ENCODE measurements around the gene CLBA1. TPM values are rescaled to one million over a fixed set of nuclear protein-coding genes. Genes with fewer than 3 reads are reported as not detected.

CLBA1 gene
- total RNA-seq, 1 donor from 2014 or later, result 2.4 TPM

GRCh38 chr14:104978746-104979691 lies 6.6 kb upstream of the CLBA1 start:
- Histone ChIP-seq H3K9me3 (replicated peaks) (no peaks in the 10 kb centered on the region), H3K4me1 (peaks cover 58% of the 10 kb centered on the region), H3K27ac (replicated peaks) (no peak overlapping the region), H3K4me3 (peak overlapping the region; percentile 69), H3K36me3 (no peaks in the 10 kb centered on the region), H3K27me3 (ENCODE audit: low read depth) (peaks cover 33% of the 10 kb centered on the region)
- no peak for DNase-seq
- no peak for TF ChIP-seq CTCF (IDR thresholded peaks at IDR 0.05; ENCODE audit: borderline replicate concordance)
- intact Hi-C loops (cut with micrococcal nuclease), result loop anchor here (10.0 kb wide), 1 partner anchor 56 kb away; no protein-coding TSS in a partner anchor

- peak; percentile 69 for DNase-seq
Observed at GRCh38 chr14:104979758-104980610, 5.6 kb upstream of the CLBA1 start.

GRCh38 chr14:104980611-104981531 lies 4.7 kb upstream of the CLBA1 start:
- no peak for DNase-seq
- H3K36me3 ChIP-seq, result no peaks in the 10 kb centered on the region
- intact Hi-C loops (cut with micrococcal nuclease), result no loop called here
- H3K4me3 ChIP-seq, result no peak overlapping the region
- TF ChIP-seq CTCF (IDR thresholded peaks at IDR 0.05; ENCODE audit: borderline replicate concordance), result no peak
- peaks cover 42% of the 10 kb centered on the region for H3K4me1 ChIP-seq
- H3K9me3 ChIP-seq (replicated peaks), result no peaks in the 10 kb centered on the region
- H3K27ac ChIP-seq (replicated peaks), result peak overlapping the region; percentile 18
- H3K27me3 ChIP-seq (ENCODE audit: low read depth), result peaks cover 19% of the 10 kb centered on the region

More at GRCh38 chr14:104979758-104980610, 5.6 kb upstream of the CLBA1 start:
- Histone ChIP-seq H3K9me3 (replicated peaks) (no peaks in the 10 kb centered on the region), H3K27ac (replicated peaks) (peak overlapping the region; percentile 18), H3K27me3 (ENCODE audit: low read depth) (peaks cover 28% of the 10 kb centered on the region), H3K36me3 (no peaks in the 10 kb centered on the region), H3K4me3 (no peak overlapping the region), H3K4me1 (peaks cover 48% of the 10 kb centered on the region)
- intact Hi-C loops (cut with micrococcal nuclease), result loop anchor here (10.0 kb wide), 1 partner anchor 55 kb away; no protein-coding TSS in a partner anchor
- TF ChIP-seq CTCF (IDR thresholded peaks at IDR 0.05; ENCODE audit: borderline replicate concordance), result no peak

GRCh38 chr14:104981699-104982541 lies 3.7 kb upstream of the CLBA1 start:
- TF ChIP-seq CTCF (IDR thresholded peaks at IDR 0.05; ENCODE audit: borderline replicate concordance), result no peak
- Histone ChIP-seq H3K9me3 (replicated peaks) (no peaks in the 10 kb centered on the region), H3K36me3 (no peaks in the 10 kb centered on the region), H3K27ac (replicated peaks) (no peak overlapping the region), H3K27me3 (ENCODE audit: low read depth) (peaks cover 11% of the 10 kb centered on the region), H3K4me1 (peaks cover 42% of the 10 kb centered on the region), H3K4me3 (no peak overlapping the region)
- no peak for DNase-seq
- intact Hi-C loops (cut with micrococcal nuclease), result no loop called here

Measured in left ventricle myocardium inferior (tissue), 1 donor.